ENCODE results near the gene GJA3. TPM values are rescaled to one million over a fixed set of nuclear protein-coding genes. Genes with fewer than 3 reads are reported as not detected.

The GJA3 gene
- 0.31 and 0.60 TPM in 2 replicates for total RNA-seq (ENCODE audit: low replicate concordance)
- long read RNA-seq, result 0 reads

DNA sequence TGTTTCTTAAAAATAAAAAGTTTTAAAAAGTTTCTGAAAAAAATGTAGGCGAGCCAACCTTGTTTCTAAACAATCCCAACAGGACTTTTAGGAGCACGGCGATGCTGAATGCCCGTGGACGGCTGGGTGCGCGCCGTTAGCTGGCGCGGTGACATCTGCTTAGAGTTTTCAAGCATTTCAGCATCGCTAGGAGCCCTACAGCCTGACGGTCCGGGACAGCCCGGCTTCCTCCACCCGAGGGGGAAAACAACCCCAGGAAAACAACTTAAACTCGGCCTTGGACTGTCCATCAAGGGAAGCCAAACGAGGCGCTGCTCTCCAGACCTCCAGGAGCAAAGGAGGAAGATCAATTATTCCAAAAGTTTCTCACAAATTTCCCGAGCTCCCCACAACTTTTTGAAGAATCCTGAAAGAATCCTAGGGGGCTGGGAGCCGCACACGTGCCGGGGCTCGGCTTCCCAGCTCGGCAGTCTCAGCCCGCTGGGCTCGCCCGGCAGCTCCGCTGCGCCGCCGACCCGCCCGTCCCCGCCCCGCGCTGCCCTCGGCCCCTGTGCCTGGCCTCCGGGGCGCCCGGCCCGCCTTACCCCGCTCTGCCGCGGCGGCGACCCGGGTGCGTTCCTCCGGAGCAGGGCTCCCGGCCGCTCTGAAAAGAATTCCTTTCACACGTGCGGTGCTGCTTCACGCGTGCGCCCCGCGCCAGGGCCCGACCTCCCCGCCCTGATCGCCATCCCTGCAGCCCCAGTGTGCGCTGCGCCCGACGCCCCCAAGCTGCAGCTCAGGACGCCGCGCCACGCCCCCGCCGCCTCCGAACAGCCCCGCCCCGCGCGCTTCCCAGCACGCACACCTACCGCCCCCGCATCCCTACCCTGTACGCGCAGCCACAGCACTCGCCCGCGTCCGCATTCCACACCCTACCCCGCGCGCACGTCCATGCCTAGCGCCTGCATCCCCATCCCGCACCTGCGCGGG is at the start of gene GJA3:
Gene GJA3 (minus strand): TSS at position 747 of the 969 bp plus-strand sequence. CDS start 17,764 bp downstream, outside the sequence.
- DNase-seq (ENCODE audit: extremely low spot score, unreplicated experiment), result no peak

DNA sequence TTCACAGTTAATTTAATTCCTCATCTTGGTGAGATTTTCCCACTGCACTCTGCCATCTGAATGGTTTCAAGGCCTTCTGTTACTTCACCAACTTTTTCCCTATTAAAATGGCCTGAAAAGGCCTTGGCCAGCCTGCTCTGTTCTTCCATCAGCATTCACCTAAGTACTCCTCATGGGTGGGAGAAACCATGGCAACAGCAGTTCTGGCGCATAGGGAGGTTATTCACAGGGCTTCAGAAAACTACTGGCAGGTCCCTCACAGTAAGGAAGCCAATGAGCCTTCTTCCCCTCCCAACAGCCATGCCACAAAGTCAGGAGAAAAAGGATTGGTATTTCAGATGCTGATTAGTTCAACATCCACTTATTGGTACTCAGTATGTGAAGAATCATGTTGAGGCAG is 49.1 kb upstream of the GJA3 start:
- Mint-ChIP-seq H3K4me3 (no peak overlapping the region), H3K27ac (no peak overlapping the region), H3K27me3 (peaks cover 14% of the 10 kb centered on the region), H3K9me3 (peaks cover 5% of the 10 kb centered on the region), H3K36me3 (no peaks in the 10 kb centered on the region), H3K4me1 (ENCODE audit: unreplicated experiment) (peaks cover 6% of the 10 kb centered on the region)
- no peak for DNase-seq (ENCODE audit: extremely low spot score, unreplicated experiment)
- TF ChIP-seq, protein P1, sequence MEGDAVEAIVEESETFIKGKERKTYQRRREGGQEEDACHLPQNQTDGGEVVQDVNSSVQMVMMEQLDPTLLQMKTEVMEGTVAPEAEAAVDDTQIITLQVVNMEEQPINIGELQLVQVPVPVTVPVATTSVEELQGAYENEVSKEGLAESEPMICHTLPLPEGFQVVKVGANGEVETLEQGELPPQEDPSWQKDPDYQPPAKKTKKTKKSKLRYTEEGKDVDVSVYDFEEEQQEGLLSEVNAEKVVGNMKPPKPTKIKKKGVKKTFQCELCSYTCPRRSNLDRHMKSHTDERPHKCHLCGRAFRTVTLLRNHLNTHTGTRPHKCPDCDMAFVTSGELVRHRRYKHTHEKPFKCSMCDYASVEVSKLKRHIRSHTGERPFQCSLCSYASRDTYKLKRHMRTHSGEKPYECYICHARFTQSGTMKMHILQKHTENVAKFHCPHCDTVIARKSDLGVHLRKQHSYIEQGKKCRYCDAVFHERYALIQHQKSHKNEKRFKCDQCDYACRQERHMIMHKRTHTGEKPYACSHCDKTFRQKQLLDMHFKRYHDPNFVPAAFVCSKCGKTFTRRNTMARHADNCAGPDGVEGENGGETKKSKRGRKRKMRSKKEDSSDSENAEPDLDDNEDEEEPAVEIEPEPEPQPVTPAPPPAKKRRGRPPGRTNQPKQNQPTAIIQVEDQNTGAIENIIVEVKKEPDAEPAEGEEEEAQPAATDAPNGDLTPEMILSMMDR (conservative IDR thresholded peaks at IDR 0.05), result no peak

More for the DNA sequence above, at the start of gene GJA3:
- Mint-ChIP-seq H3K4me3 (peak within 1 kb of the TSS; percentile 90), H3K27ac (no peak within 1 kb of the TSS), H3K4me1 (ENCODE audit: unreplicated experiment) (peaks cover 20% of the 10 kb centered on the region), H3K27me3 (peaks cover 57% of the 10 kb centered on the region), H3K36me3 (no peaks in the 10 kb centered on the region), H3K9me3 (no peaks in the 10 kb centered on the region)
- TF ChIP-seq, protein P1 (conservative IDR thresholded peaks at IDR 0.05), result no peak

DNA sequence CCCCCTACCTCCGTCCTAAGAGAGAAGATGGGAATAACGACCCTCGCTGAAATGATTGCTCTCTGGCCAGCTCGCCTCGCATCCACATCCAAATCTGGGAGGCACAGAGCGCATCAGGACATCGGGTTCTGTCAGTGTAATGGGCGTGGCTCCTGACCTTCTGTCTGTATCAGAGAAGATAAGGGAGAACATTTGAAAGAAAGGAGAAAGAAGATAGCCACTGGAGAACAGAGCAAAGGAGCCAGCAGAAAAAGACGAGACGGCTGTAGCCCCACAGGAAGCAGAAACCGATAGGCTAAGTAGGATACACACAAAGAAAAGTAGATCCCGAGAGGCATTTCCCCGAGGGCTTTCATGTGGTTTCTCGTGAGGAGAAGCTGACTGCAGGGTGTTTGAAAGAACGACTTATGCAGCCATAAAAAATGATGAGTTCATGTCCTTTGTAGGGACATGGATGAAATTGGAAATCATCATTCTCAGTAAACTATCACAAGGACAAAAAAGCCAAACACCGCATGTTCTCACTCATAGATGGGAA is 45.9 kb upstream of the GJA3 start:
- TF ChIP-seq, protein P1 (conservative IDR thresholded peaks at IDR 0.05), result no peak
- H3K4me1 Mint-ChIP-seq (ENCODE audit: unreplicated experiment), result peaks cover 6% of the 10 kb centered on the region
- H3K36me3 Mint-ChIP-seq, result no peaks in the 10 kb centered on the region
- H3K27me3 Mint-ChIP-seq, result peaks cover 8% of the 10 kb centered on the region
- no peak overlapping the region for H3K27ac Mint-ChIP-seq
- peaks cover 5% of the 10 kb centered on the region for H3K9me3 Mint-ChIP-seq
- DNase-seq (ENCODE audit: extremely low spot score, unreplicated experiment), result no peak
- no peak overlapping the region for H3K4me3 Mint-ChIP-seq

DNA sequence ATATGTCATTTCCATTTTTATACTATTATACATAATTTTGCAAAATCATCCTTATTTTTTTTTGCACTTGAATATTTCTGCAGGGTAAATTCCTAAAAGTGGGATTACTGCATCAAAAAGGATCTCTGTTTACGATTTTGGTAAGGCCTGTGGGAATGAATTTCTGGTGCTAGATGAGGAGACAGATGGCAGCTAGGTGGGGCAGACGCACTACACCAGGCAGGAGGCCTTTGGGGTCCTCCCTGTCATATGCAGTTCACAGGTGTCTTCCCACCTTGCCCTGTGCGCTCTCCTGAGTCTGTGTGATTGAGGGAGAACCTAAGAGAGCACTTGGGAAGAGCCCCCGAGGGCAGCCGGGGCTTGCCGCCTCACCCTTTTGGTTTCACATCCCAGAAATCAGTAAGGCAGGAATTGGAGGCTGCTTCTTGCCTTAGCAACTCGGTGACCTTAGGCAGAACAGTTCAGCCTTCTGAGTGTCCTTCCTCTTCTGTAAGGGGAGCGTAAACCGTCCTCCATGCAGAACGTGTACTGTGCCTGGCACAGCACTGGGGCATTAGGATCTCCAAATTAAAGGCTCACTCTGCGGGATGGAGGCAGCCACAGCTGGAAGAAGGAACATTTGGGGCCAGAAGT is 45.3 kb upstream of the GJA3 start:
- H3K36me3 Mint-ChIP-seq, result no peaks in the 10 kb centered on the region
- TF ChIP-seq, protein P1 (conservative IDR thresholded peaks at IDR 0.05), result no peak
- H3K27me3 Mint-ChIP-seq, result peaks cover 8% of the 10 kb centered on the region
- DNase-seq (ENCODE audit: extremely low spot score, unreplicated experiment), result no peak
- no peak overlapping the region for H3K27ac Mint-ChIP-seq
- H3K4me3 Mint-ChIP-seq, result no peak overlapping the region
- H3K9me3 Mint-ChIP-seq, result peaks cover 5% of the 10 kb centered on the region
- H3K4me1 Mint-ChIP-seq (ENCODE audit: unreplicated experiment), result peaks cover 6% of the 10 kb centered on the region

DNA sequence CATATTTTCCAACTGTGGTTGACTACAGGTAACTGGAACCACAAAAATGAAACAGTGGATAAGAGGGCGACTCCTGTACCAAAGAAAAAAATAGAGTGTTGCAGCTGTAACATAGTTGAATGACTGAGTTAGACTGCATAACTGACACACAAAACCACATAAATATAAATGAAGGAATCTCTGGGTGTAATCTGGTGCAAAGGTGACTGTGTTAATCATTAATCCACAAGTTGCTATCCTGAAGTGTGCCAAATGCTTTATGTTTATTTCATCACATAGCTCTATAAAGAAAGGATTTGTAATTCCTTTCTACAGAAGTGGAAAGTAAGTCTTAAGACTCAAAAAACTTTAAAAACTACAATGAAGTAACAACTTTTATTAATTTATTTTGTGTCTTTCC is 37.9 kb upstream of the GJA3 start:
- no peak overlapping the region for H3K4me3 Mint-ChIP-seq

More for the DNA sequence above, 37.9 kb upstream of the GJA3 start:
- H3K27me3 Mint-ChIP-seq, result peaks cover 35% of the 10 kb centered on the region
- no peaks in the 10 kb centered on the region for H3K36me3 Mint-ChIP-seq
- no peak for DNase-seq (ENCODE audit: extremely low spot score, unreplicated experiment)
- H3K4me1 Mint-ChIP-seq (ENCODE audit: unreplicated experiment), result peaks cover 14% of the 10 kb centered on the region
- H3K27ac Mint-ChIP-seq, result no peak overlapping the region
- TF ChIP-seq, protein P1 (conservative IDR thresholded peaks at IDR 0.05), result no peak
- peaks cover 5% of the 10 kb centered on the region for H3K9me3 Mint-ChIP-seq

Data from type B pancreatic cell (in vitro differentiated cells).